Urinary bladder (tissue), 2 donors: ENCODE data around the gene ZMAT1. TPM values are rescaled to one million over a fixed set of nuclear protein-coding genes. Genes with fewer than 3 reads are reported as not detected.

Experiments
- polyA plus RNA-seq: library from polyadenylated mRNA; stranded (reverse); fragments of 200-250 nt; gene quantifications from one replicate; pipeline ENCODE4 v1.2.3, GENCODE V29; 2013
- small RNA-seq: library from RNA; depleted of rRNA; stranded (forward); fragments of <200 nt; gene quantifications from one replicate; pipeline ENCODE3, GENCODE V24; 2014
- total RNA-seq: library from RNA; depleted of rRNA; stranded (reverse); fragments of >200 nt; gene quantifications from one replicate; pipeline ENCODE4 v1.2.3, GENCODE V29; 2014
- donor health status: healthy.

Gene ZMAT1
- total and polyA plus RNA-seq, 2 donors: 3.6 to 7.2 TPM

Small RNA genes lying within 50 kb of the gene (small RNA-seq; reads per million reads assigned to genes)
- gene RNU6-345P: not detected

Other genes starting within 250 kb of the ZMAT1 start
- 1.8 TPM for gene TCEAL2, start 193.7 kb upstream of the ZMAT1 start, total RNA-seq
- gene TCEAL2, start 193.7 kb upstream of the ZMAT1 start, polyA plus RNA-seq: 14.3 TPM
- gene TCEAL6, start 210.5 kb upstream of the ZMAT1 start, total RNA-seq: not detected
- gene TCEAL6, start 210.5 kb upstream of the ZMAT1 start, polyA plus RNA-seq: 0.44 TPM
- 1.2 TPM for gene BEX5, start 223.9 kb upstream of the ZMAT1 start, total RNA-seq
- gene BEX5, start 223.9 kb upstream of the ZMAT1 start, polyA plus RNA-seq: 0.87 TPM